HepG2 (cell line): ENCODE data around the gene IL11RA. TPM values are rescaled to one million over a fixed set of nuclear protein-coding genes. Genes with fewer than 3 reads are reported as not detected.

Source experiments
- ATRX ChIP-seq: sonication (generic); formaldehyde crosslinking; IDR thresholded peaks from 2 replicates; pipeline ENCODE4 v1.4.0; 2020; ENCODE audit warnings: missing genetic modification reagents, borderline replicate concordance
- BORCS8-MEF2B ChIP-seq: sonication (generic); formaldehyde crosslinking; IDR thresholded peaks from 2 replicates; pipeline ENCODE4 v1.8.0; 2022; ENCODE audit warnings: mild to moderate bottlenecking, missing genetic modification reagents
- EED ChIP-seq: sonication (generic); formaldehyde crosslinking; IDR thresholded peaks from 2 replicates; pipeline ENCODE4 v1.5.0; 2020; ENCODE audit warnings: mild to moderate bottlenecking, missing genetic modification reagents
- HNF4G ChIP-seq, 2 experiments: sonication (generic) in 1 of 2; formaldehyde crosslinking in 1 of 2; IDR thresholded peaks; 2 replicates each; pipeline versions ENCODE4 v1.4.0 to v1.6.1; 2011 to 2020; ENCODE audit warnings: borderline replicate concordance in 2 of 2, low read depth in 2 of 2, mild to moderate bottlenecking in 2 of 2, low read length in 1 of 2, missing genetic modification reagents in 1 of 2, moderate library complexity in 1 of 2
- KAT8 ChIP-seq: IDR thresholded peaks from 2 replicates; pipeline ENCODE4 v1.6.1; 2016; ENCODE audit warnings: missing genetic modification reagents, missing compliant biosample characterization
- KDM2A ChIP-seq: sonication (generic); formaldehyde crosslinking; IDR thresholded peaks from 2 replicates; pipeline ENCODE4 v1.4.0; 2020; ENCODE audit warnings: low read depth, missing genetic modification reagents, borderline replicate concordance
- MED1 ChIP-seq: sonication (generic); formaldehyde crosslinking; IDR thresholded peaks from 2 replicates; pipeline ENCODE4 v1.4.0; 2020; ENCODE audit warnings: missing genetic modification reagents
- MED13 ChIP-seq: sonication (generic); formaldehyde crosslinking; IDR thresholded peaks from 2 replicates; pipeline ENCODE4 v1.5.0; 2020; ENCODE audit warnings: missing genetic modification reagents
- MEF2D ChIP-seq: sonication (generic); formaldehyde crosslinking; IDR thresholded peaks from 2 replicates; pipeline ENCODE4 v1.5.1; 2020; ENCODE audit warnings: mild to moderate bottlenecking, missing genetic modification reagents
- MIER2 ChIP-seq: IDR thresholded peaks from 2 replicates; pipeline ENCODE4 v1.6.1; 2016; ENCODE audit warnings: missing biosample characterization, missing genetic modification reagents
- POGZ ChIP-seq: sonication (generic); formaldehyde crosslinking; IDR thresholded peaks from 2 replicates; pipeline ENCODE4 v1.4.0; 2020; ENCODE audit warnings: mild to moderate bottlenecking, missing genetic modification reagents
- SIX4 ChIP-seq: sonication (generic); formaldehyde crosslinking; IDR thresholded peaks from 2 replicates; pipeline ENCODE4 v1.4.0; 2020; ENCODE audit warnings: missing genetic modification reagents
- STAG1 ChIP-seq: sonication (generic); formaldehyde crosslinking; IDR thresholded peaks from 2 replicates; pipeline ENCODE4 v1.4.0; 2020; ENCODE audit warnings: missing genetic modification reagents
- TEAD3 ChIP-seq: optimal IDR thresholded peaks from 2 replicates; pipeline ENCODE3; 2016; ENCODE audit warnings: borderline replicate concordance
- YEATS4 ChIP-seq: sonication (generic); formaldehyde crosslinking; IDR thresholded peaks from 2 replicates; pipeline ENCODE4 v1.4.0; 2020; ENCODE audit warnings: missing genetic modification reagents, borderline replicate concordance
- ZBTB7B ChIP-seq: sonication (generic); formaldehyde crosslinking; IDR thresholded peaks from 2 replicates; pipeline ENCODE4 v1.4.0; 2020; ENCODE audit warnings: missing genetic modification reagents
- ZFP1 ChIP-seq: IDR thresholded peaks from 2 replicates; pipeline ENCODE4 v1.6.1; 2016
- ZNF12 ChIP-seq: sonication (generic); formaldehyde crosslinking; IDR thresholded peaks from 2 replicates; pipeline ENCODE4 v1.5.0; 2020; ENCODE audit warnings: missing genetic modification reagents
- ZNF501 ChIP-seq: sonication (generic); formaldehyde crosslinking; IDR thresholded peaks from 2 replicates; pipeline ENCODE4 v1.5.1; 2020; ENCODE audit warnings: mild to moderate bottlenecking, moderate library complexity, missing genetic modification reagents
- polyA plus RNA-seq, 8 experiments: library from polyadenylated mRNA; depleted of rRNA in 3 of 8; stranded (reverse) in 7 of 8; unstranded in 1 of 8; fragments of >200 nt; fragmentation: Illumina TruSeq in 4 of 8; extraction: Trizol in 4 of 8; gene quantifications; 2 replicates each; pipeline versions ENCODE4 v1.2.1 to v1.2.3, GENCODE V29; 2011 to 2016; ENCODE audit warnings: low read depth in 4 of 8, missing spikeins in 1 of 8, mixed read lengths in 1 of 8; ENCODE audit not compliant: insufficient read depth in 1 of 8
- total RNA-seq, 5 experiments: library from RNA; depleted of rRNA; stranded (reverse); fragments of >200 nt; fragmentation: Illumina TruSeq; extraction: Trizol; gene quantifications; 2 replicates each; pipeline ENCODE4 v1.2.3, GENCODE V29; 2016; ENCODE audit warnings: low read depth in 1 of 5
- TF ChIP-seq, protein P1 (sequence below): IDR thresholded peaks from 2 replicates; pipeline ENCODE4 v1.6.1; 2018; ENCODE audit warnings: missing genetic modification reagents
- TF ChIP-seq, protein P2 (sequence below): IDR thresholded peaks from 2 replicates; pipeline ENCODE4 v1.6.1; 2016; ENCODE audit warnings: mild to moderate bottlenecking
- TF ChIP-seq, protein P3 (sequence below): sonication (generic); formaldehyde crosslinking; IDR thresholded peaks from 2 replicates; pipeline ENCODE4 v1.4.0; 2020; ENCODE audit warnings: missing genetic modification reagents, borderline replicate concordance
- TF ChIP-seq, protein P4 (sequence below): sonication (generic); formaldehyde crosslinking; IDR thresholded peaks from 2 replicates; pipeline ENCODE4 v1.4.0; 2020; ENCODE audit warnings: missing genetic modification reagents
- TF ChIP-seq, protein P5 (sequence below): sonication (generic); formaldehyde crosslinking; IDR thresholded peaks from 2 replicates; pipeline ENCODE4 v1.4.0; 2020; ENCODE audit warnings: missing genetic modification reagents

The IL11RA gene
- total and polyA plus RNA-seq, 2 of the 13 experiments (the other 11 are each of a cell fraction or from before 2014, with no cell fraction given), result 2.0 to 4.2 TPM

DNA sequence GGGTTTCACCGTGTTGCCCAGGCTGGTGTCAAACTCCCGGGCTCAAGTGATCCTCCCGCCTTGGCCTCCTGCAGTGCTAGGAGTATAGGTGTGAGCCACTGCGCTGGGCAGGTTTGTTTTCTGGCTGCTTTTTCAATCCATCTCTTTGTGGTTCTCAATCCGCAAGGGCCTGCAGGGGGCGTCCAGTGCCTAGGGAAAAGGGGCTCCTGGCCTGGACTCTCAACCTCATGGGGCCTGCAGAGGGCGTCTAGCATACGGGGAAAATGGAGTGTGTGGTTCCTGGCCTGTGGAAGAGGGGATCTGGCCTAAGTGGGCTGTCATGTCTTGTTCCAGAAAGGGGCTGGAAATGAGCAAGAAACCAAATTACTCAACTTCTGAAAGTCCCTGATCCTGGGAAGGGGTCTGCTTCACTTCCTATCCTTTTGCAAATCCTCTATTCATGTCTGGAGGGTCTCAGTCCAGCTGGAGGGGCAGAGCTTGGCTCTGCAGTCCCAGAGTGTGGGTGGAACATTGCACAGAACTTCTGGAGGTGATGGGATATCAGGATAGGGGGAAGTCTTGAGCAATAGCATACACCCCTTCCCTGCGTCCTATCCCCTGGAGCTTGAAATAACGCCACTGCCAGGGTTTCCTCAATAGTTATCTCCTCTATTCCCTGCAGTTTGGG is 23.2 kb downstream of the IL11RA start (continued):
- TF ChIP-seq, protein P1, sequence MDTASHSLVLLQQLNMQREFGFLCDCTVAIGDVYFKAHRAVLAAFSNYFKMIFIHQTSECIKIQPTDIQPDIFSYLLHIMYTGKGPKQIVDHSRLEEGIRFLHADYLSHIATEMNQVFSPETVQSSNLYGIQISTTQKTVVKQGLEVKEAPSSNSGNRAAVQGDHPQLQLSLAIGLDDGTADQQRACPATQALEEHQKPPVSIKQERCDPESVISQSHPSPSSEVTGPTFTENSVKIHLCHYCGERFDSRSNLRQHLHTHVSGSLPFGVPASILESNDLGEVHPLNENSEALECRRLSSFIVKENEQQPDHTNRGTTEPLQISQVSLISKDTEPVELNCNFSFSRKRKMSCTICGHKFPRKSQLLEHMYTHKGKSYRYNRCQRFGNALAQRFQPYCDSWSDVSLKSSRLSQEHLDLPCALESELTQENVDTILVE (CRISPR knock-in tag), result peak; percentile 75; the same call in 1 of the 2 replicates
- TF ChIP-seq ZBTB7B (0 out of 2 replicates have a peak, but pooled peaks have one; percentile 34), STAG1 (CRISPR knock-in tag) (peak; percentile 95), ZFP1 (CRISPR knock-in tag) (no peak), KAT8 (peak; percentile 62; the same call in 1 of the 2 replicates), ZNF501 (CRISPR knock-in tag) (peak; percentile 77), MIER2 (CRISPR knock-in tag) (0 out of 2 replicates have a peak, but pooled peaks have one; percentile 55), MED13 (CRISPR knock-in tag) (no peak), ATRX (CRISPR knock-in tag) (no peak), YEATS4 (CRISPR knock-in tag) (no peak), BORCS8-MEF2B (0 out of 2 replicates have a peak, but pooled peaks have one; percentile 53), TEAD3 (CRISPR knock-in tag) (no peak), EED (CRISPR knock-in tag) (no peak), HNF4G (IDR thresholded peaks at IDR 0.05; ENCODE audit: borderline replicate concordance, low read depth, low read length) (no peak), HNF4G (CRISPR knock-in tag; IDR thresholded peaks at IDR 0.05; ENCODE audit: borderline replicate concordance, low read depth) (peak; percentile 17; the same call in 1 of the 2 replicates), ZNF12 (CRISPR knock-in tag) (no peak), POGZ (peak; percentile 53; the same call in 1 of the 2 replicates), MED1 (peak; percentile 47; the same call in 1 of the 2 replicates), SIX4 (CRISPR knock-in tag) (no peak), KDM2A (CRISPR knock-in tag) (peak; percentile 79), MEF2D (no peak)
- TF ChIP-seq, protein P2, sequence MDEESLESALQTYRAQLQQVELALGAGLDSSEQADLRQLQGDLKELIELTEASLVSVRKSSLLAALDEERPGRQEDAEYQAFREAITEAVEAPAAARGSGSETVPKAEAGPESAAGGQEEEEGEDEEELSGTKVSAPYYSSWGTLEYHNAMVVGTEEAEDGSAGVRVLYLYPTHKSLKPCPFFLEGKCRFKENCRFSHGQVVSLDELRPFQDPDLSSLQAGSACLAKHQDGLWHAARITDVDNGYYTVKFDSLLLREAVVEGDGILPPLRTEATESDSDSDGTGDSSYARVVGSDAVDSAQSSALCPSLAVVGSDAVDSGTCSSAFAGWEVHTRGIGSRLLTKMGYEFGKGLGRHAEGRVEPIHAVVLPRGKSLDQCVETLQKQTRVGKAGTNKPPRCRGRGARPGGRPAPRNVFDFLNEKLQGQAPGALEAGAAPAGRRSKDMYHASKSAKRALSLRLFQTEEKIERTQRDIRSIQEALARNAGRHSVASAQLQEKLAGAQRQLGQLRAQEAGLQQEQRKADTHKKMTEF (CRISPR knock-in tag), result 0 out of 2 replicates have a peak, but pooled peaks have one; percentile 22
- TF ChIP-seq, protein P3, sequence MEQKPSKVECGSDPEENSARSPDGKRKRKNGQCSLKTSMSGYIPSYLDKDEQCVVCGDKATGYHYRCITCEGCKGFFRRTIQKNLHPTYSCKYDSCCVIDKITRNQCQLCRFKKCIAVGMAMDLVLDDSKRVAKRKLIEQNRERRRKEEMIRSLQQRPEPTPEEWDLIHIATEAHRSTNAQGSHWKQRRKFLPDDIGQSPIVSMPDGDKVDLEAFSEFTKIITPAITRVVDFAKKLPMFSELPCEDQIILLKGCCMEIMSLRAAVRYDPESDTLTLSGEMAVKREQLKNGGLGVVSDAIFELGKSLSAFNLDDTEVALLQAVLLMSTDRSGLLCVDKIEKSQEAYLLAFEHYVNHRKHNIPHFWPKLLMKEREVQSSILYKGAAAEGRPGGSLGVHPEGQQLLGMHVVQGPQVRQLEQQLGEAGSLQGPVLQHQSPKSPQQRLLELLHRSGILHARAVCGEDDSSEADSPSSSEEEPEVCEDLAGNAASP (CRISPR knock-in tag), result peak; percentile 43; the same call in 1 of the 2 replicates
- TF ChIP-seq, protein P4, sequence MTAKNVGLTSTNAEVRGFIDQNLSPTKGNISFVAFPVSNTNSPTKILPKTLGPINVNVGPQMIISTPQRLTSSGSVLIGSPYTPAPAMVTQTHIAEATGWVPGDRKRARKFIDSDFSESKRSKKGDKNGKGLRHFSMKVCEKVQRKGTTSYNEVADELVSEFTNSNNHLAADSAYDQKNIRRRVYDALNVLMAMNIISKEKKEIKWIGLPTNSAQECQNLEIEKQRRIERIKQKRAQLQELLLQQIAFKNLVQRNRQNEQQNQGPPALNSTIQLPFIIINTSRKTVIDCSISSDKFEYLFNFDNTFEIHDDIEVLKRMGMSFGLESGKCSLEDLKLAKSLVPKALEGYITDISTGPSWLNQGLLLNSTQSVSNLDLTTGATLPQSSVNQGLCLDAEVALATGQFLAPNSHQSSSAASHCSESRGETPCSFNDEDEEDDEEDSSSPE, result peak; percentile 28; the same call in 1 of the 2 replicates
- TF ChIP-seq, protein P5, sequence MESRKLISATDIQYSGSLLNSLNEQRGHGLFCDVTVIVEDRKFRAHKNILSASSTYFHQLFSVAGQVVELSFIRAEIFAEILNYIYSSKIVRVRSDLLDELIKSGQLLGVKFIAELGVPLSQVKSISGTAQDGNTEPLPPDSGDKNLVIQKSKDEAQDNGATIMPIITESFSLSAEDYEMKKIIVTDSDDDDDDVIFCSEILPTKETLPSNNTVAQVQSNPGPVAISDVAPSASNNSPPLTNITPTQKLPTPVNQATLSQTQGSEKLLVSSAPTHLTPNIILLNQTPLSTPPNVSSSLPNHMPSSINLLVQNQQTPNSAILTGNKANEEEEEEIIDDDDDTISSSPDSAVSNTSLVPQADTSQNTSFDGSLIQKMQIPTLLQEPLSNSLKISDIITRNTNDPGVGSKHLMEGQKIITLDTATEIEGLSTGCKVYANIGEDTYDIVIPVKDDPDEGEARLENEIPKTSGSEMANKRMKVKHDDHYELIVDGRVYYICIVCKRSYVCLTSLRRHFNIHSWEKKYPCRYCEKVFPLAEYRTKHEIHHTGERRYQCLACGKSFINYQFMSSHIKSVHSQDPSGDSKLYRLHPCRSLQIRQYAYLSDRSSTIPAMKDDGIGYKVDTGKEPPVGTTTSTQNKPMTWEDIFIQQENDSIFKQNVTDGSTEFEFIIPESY (CRISPR knock-in tag), result no peak
